ENCODE results near the gene CCDC169.

CCDC169 gene

DNA sequence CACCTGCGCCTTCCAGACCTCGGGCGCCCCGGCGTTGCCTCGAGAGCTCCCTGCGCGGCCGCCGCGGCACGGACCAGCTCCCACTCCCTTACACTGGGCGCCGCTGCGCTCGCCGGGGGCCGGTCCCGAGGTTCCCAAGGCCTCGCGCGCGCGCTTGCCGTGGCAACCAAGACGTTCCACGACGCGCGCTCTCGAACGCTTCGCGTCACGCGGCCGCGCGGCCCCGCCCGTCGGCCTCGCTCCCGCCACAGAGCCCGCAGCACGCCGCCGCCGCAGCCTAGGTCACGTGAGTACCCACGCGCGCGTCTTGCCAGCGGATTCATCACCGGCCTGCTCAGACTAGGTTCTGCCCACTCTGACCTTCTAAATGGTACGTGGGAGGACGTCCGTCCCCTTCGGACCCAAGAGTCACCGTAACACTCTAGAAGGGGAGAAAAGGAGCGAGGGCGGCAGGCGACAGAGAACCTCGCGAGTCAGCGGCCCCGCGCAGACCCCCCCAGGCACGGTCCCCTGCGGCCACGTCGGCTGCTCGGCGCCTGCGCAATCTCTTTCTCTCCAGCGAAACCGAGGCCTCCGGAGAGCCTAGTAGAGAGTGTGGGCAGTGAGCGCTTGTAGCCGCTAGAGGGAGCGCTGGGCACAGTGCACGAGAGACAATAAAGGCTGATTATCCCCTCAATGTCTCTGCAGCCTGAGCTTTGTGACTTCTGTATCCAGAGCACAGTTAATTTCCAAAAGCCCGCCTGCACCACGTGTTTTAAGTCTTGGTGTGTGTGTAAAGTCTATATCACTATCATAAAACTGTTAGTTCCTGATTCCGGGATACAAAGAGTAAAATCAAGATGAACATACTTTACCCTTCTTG, 48.8 kb upstream of the CCDC169 start, which contains the start of gene SPART (continued):
- peak; percentile 53 for TF ChIP-seq ZNF335 (tag by site-specific recombination; conservative IDR thresholded peaks at IDR 0.05)
- peak; percentile 95 for TF ChIP-seq GLIS1 (tag by site-specific recombination; IDR thresholded peaks at IDR 0.05)

DNA sequence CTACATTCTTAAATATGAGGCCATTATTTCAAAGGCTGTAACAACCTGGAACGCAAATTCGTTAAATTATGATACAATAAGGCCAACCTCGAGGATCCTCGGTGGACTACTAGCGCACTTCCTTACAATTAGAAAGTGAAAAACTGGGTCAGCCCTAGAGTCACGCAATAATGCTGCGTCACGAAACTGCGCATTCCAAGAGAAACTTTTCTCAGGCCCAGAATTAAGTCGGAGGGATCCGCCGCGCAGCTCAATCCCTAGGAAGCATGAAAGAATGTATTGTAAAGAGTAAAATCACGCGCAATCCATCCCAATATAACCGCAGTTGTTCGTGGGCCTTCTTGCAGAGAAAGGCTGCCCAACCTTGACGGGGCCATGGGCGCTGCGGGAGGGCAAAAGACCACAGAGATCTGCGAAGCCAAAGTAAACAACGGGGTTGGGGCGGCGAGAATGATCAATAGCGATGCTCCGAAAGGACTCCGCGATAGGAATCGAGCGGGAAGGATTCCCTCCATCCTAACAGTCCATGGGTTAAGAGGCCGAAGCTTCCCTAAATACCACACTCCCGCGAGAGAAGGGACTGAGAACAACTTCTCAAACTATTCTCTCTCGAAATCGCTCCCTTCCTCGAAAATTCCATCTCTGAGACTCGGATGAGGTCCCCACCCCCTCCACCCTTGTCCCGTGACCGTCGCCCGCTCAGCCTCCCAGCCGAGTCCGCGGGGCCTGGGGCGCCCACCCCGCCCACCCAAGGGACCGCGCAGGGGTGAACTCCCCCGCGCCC, 48.0 kb upstream of the CCDC169 start:
- Histone ChIP-seq H3K9me3 (ENCODE audit: control insufficient read depth, insufficient read depth, low read depth, low read length) (no peaks in the 10 kb centered on the region), H3K4me3 (ENCODE audit: low read depth, low read length) (peak overlapping the region; percentile 75), H3K27ac (ENCODE audit: extremely low read depth, low read depth, low read length) (peak overlapping the region; percentile 96), H3K4me1 (ENCODE audit: control insufficient read depth, insufficient read depth, low read length) (no peaks in the 10 kb centered on the region), H3K36me3 (ENCODE audit: control insufficient read depth in 2 of 2, insufficient read depth in 1 of 2, low read length in 2 of 2) (no peaks in the 10 kb centered on the region)
- ChIA-PET CTCF (interaction anchor here (1.2 kb wide), 1 partner anchor 50 kb away, joined by 4 read pairs; no protein-coding TSS in a partner anchor), POLR2A (interaction anchor here (1.0 to 1.1 kb wide), 3 partner anchors 8 to 48 kb away, joined by 3 to 4 read pairs (median 3); partner anchors contain the start of gene CCDC169)
- TF ChIP-seq ZNF76 (tag by site-specific recombination; IDR thresholded peaks at IDR 0.05; ENCODE audit: borderline replicate concordance, low read depth) (0 out of 2 replicates have a peak, but pooled peaks have one; percentile 12), ZNF404 (tag by site-specific recombination; IDR thresholded peaks at IDR 0.05) (no peak), ZNF510 (tag by site-specific recombination; IDR thresholded peaks at IDR 0.05; ENCODE audit: insufficient replicate concordance) (no peak), GLI4 (tag by site-specific recombination; IDR thresholded peaks at IDR 0.05) (0 out of 2 replicates have a peak, but pooled peaks have one; percentile 24), OSR2 (tag by site-specific recombination; IDR thresholded peaks at IDR 0.05) (no peak), YY1 (tag by site-specific recombination; IDR thresholded peaks at IDR 0.05) (no peak), ZNF16 (tag by site-specific recombination; IDR thresholded peaks at IDR 0.05; ENCODE audit: low read depth) (no peak), ZNF514 (tag by site-specific recombination; IDR thresholded peaks at IDR 0.05) (no peak), ZNF677 (tag by site-specific recombination; IDR thresholded peaks at IDR 0.05) (no peak), ZNF837 (tag by site-specific recombination; IDR thresholded peaks at IDR 0.05) (no peak), ZNF248 (tag by site-specific recombination; IDR thresholded peaks at IDR 0.05) (no peak), ZBTB17 (tag by site-specific recombination; IDR thresholded peaks at IDR 0.05) (peak; percentile 89), ZNF658 (tag by site-specific recombination; IDR thresholded peaks at IDR 0.05) (no peak), ZNF521 (tag by site-specific recombination; IDR thresholded peaks at IDR 0.05) (no peak), ZNF610 (tag by site-specific recombination; IDR thresholded peaks at IDR 0.05; ENCODE audit: borderline replicate concordance) (no peak), ZNF174 (tag by site-specific recombination; IDR thresholded peaks at IDR 0.05) (no peak), ZBTB8A (tag by site-specific recombination; IDR thresholded peaks at IDR 0.05) (peak; percentile 76), ZNF433 (tag by site-specific recombination; IDR thresholded peaks at IDR 0.05; ENCODE audit: low read depth) (no peak), ZNF776 (tag by site-specific recombination; IDR thresholded peaks at IDR 0.05; ENCODE audit: borderline replicate concordance) (no peak), ZNF555 (tag by site-specific recombination; conservative IDR thresholded peaks at IDR 0.05) (no peak), ZNF132 (tag by site-specific recombination; IDR thresholded peaks at IDR 0.05; ENCODE audit: borderline replicate concordance) (no peak), GLIS2 (tag by site-specific recombination; IDR thresholded peaks at IDR 0.05) (peak; percentile 40; the same call in 1 of the 2 replicates), ZNF335 (tag by site-specific recombination; conservative IDR thresholded peaks at IDR 0.05) (peak; percentile 69), ZNF221 (tag by site-specific recombination; IDR thresholded peaks at IDR 0.05; ENCODE audit: borderline replicate concordance) (no peak), ZNF157 (tag by site-specific recombination; IDR thresholded peaks at IDR 0.05) (no peak), BCL11B (tag by site-specific recombination; IDR thresholded peaks at IDR 0.05; ENCODE audit: low read depth) (no peak), KLF9 (tag by site-specific recombination; IDR thresholded peaks at IDR 0.05; ENCODE audit: low read depth) (peak; percentile 44; the same call in 1 of the 2 replicates)
- TF ChIP-seq, protein P1, sequence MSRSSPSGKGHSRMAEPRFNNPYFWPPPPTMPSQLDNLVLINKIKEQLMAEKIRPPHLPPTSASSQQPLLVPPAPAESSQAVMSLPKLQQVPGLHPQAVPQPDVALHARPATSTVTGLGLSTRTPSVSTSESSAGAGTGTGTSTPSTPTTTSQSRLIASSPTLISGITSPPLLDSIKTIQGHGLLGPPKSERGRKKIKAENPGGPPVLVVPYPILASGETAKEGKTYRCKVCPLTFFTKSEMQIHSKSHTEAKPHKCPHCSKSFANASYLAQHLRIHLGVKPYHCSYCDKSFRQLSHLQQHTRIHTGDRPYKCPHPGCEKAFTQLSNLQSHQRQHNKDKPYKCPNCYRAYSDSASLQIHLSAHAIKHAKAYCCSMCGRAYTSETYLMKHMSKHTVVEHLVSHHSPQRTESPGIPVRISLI (tag by site-specific recombination; IDR thresholded peaks at IDR 0.05) = peak; percentile 86
- TF ChIP-seq, protein P2, sequence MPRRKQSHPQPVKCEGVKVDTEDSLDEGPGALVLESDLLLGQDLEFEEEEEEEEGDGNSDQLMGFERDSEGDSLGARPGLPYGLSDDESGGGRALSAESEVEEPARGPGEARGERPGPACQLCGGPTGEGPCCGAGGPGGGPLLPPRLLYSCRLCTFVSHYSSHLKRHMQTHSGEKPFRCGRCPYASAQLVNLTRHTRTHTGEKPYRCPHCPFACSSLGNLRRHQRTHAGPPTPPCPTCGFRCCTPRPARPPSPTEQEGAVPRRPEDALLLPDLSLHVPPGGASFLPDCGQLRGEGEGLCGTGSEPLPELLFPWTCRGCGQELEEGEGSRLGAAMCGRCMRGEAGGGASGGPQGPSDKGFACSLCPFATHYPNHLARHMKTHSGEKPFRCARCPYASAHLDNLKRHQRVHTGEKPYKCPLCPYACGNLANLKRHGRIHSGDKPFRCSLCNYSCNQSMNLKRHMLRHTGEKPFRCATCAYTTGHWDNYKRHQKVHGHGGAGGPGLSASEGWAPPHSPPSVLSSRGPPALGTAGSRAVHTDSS (tag by site-specific recombination; IDR thresholded peaks at IDR 0.05) = no peak
- TF ChIP-seq, protein P3, sequence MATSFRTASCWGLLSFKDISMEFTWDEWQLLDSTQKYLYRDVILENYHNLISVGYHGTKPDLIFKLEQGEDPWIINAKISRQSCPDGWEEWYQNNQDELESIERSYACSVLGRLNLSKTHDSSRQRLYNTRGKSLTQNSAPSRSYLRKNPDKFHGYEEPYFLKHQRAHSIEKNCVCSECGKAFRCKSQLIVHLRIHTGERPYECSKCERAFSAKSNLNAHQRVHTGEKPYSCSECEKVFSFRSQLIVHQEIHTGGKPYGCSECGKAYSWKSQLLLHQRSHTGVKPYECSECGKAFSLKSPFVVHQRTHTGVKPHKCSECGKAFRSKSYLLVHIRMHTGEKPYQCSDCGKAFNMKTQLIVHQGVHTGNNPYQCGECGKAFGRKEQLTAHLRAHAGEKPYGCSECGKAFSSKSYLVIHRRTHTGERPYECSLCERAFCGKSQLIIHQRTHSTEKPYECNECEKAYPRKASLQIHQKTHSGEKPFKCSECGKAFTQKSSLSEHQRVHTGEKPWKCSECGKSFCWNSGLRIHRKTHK (tag by site-specific recombination; IDR thresholded peaks at IDR 0.05) = no peak
